Measurements from ENCODE around the gene NR1D1.

The NR1D1 gene

DNA sequence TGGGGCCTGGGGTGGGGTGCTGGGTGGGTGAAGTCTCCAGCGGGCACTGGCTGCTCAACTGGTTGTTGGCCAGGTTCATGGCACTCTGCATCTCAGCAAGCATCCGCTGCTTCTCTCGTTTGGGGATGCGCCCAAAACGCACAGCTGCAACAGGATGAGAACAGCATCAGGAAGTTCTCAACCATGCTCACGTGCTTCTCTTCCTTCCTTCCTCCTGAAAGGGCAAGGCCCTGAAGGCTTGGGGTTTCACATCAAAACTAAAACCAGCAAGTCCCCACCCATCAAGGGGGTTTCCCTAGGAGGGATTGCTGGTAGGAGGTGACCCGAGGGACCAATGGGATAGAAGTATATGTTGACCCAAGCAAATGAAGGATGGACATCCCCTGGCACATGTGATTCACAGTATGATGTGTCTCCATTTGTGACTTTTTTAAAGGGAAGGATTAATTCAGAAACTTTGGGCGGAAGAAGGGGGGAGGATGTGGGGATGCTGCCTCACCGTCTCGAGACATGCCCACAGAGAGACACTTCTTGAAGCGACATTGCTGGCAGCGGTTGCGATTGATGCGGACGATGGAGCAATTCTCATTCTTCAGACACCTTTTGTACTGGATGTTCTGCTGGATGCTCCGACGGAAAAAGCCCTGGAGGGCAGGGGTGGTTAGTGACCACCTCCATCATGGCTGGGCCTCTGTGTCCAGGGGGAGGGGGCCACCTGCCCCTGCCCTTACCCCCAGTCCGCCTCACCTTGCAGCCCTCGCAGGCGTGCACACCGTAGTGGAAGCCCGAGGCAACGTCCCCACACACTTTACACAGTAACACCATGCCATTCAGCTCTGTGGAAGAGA lies 4.2 kb downstream of the NR1D1 start:
- peaks cover 24% of the 10 kb centered on the region; the same call in 1 of the 2 replicates for H3K36me3 ChIP-seq (ENCODE audit: insufficient read depth, low read length)
- H3K27me3 ChIP-seq (ENCODE audit: insufficient read depth, low read length), result no peaks in the 10 kb centered on the region
- no peaks in the 10 kb centered on the region for H3K79me2 ChIP-seq (ENCODE audit: insufficient read depth, low read length)
- H3K9ac ChIP-seq (ENCODE audit: low read length), result peak overlapping the region; percentile 32; the same call in 1 of the 2 replicates
- H3K9me2 ChIP-seq (ENCODE audit: low read depth, low read length), result no peaks in the 10 kb centered on the region
- H3K27ac ChIP-seq (ENCODE audit: low read depth, low read length, poor library complexity, severe bottlenecking), result peak overlapping the region; percentile 80
- no peak for TF ChIP-seq EZH2 (IDR thresholded peaks at IDR 0.05; ENCODE audit: borderline replicate concordance, low read length)
- H3F3A ChIP-seq (ENCODE audit: insufficient read depth, low read length), result no peaks in the 10 kb centered on the region
- H3K4me1 ChIP-seq (ENCODE audit: insufficient read depth, low read length, severe bottlenecking), result peaks cover 57% of the 10 kb centered on the region
- no peaks in the 10 kb centered on the region for H3K9me3 ChIP-seq (ENCODE audit: low read length)
- peak overlapping the region; percentile 55 for H3K4me2 ChIP-seq (ENCODE audit: low read length)
- H4K20me1 ChIP-seq (ENCODE audit: insufficient read depth, low read length), result no peaks in the 10 kb centered on the region
- H3K4me3 ChIP-seq (ENCODE audit: low read depth, low read length, poor library complexity, severe bottlenecking), result peak overlapping the region; percentile 35
- no peak overlapping the region for H2AFZ ChIP-seq (ENCODE audit: low read length)

DNA sequence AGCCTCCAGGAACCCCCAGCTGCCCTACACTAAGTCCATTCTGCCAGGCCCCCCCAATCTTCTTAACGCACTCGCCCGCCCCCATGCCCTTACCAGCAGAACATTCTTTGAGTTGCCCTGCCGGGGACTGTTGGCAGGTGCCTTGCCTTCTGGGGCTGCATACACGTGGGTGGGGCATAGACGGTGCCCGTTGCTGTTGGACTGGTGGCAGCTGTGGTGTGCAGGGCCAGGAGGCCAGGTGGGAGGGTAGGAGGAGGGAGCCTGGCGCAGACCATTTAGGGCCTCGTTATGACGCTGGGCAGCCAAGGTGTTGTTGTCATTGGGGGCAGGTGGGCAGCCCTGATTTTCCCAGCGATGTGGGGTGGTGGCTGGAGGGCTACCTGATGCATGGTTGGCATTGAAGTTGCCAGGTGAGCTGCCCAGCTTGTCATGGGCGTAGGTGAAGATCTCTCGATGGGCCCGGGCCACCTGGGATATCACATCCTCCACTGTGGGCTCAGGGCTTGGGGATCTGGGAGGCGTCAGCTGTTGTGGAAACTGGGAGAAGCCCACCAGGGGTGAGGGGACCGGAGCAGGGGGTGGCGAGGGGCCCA lies 4.9 kb downstream of the NR1D1 start:
- Histone ChIP-seq H3K9me3 (ENCODE audit: low read length) (no peaks in the 10 kb centered on the region), H3K4me2 (ENCODE audit: low read length) (no peak overlapping the region), H3K9me2 (ENCODE audit: low read depth, low read length) (no peaks in the 10 kb centered on the region), H3K4me1 (ENCODE audit: insufficient read depth, low read length, severe bottlenecking) (peaks cover 51% of the 10 kb centered on the region), H3F3A (ENCODE audit: insufficient read depth, low read length) (no peaks in the 10 kb centered on the region), H3K27me3 (ENCODE audit: insufficient read depth, low read length) (no peaks in the 10 kb centered on the region), H3K36me3 (ENCODE audit: insufficient read depth, low read length) (peaks cover 24% of the 10 kb centered on the region; the same call in 1 of the 2 replicates), H3K9ac (ENCODE audit: low read length) (no peak overlapping the region), H3K4me3 (ENCODE audit: low read depth, low read length, poor library complexity, severe bottlenecking) (no peak overlapping the region), H3K27ac (ENCODE audit: low read depth, low read length, poor library complexity, severe bottlenecking) (peak overlapping the region; percentile 80), H2AFZ (ENCODE audit: low read length) (no peak overlapping the region), H4K20me1 (ENCODE audit: insufficient read depth, low read length) (no peaks in the 10 kb centered on the region), H3K79me2 (ENCODE audit: insufficient read depth, low read length) (no peaks in the 10 kb centered on the region)
- TF ChIP-seq EZH2 (IDR thresholded peaks at IDR 0.05; ENCODE audit: borderline replicate concordance, low read length) (no peak), CTCF (IDR thresholded peaks at IDR 0.05; ENCODE audit: low read length) (no peak)

DNA sequence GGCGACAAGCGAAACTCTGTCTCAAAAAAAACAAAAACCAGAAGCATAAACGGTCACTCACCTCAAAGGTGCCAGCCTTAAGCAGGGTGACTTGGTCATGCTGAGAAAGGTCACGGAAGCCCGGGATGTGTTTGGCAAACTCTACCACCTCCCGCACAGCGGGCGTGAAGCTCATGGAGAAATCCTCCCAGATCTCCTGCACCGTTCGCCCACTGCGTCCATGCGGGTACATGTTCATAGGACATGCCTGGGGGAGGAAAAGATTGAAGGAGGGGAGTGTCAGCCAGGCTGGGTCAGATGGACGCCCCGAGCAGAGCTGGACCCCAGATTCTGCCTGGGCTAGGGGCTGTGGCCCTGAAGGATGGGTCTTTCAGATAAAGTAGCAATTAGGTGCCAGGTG lies 5.5 kb downstream of the NR1D1 start:
- Histone ChIP-seq H4K20me1 (ENCODE audit: insufficient read depth, low read length) (no peaks in the 10 kb centered on the region), H3K9ac (ENCODE audit: low read length) (no peak overlapping the region), H3K9me3 (ENCODE audit: low read length) (no peaks in the 10 kb centered on the region), H3K27me3 (ENCODE audit: insufficient read depth, low read length) (no peaks in the 10 kb centered on the region), H3K36me3 (ENCODE audit: insufficient read depth, low read length) (peaks cover 24% of the 10 kb centered on the region; the same call in 1 of the 2 replicates), H3K79me2 (ENCODE audit: insufficient read depth, low read length) (no peaks in the 10 kb centered on the region), H2AFZ (ENCODE audit: low read length) (no peak overlapping the region), H3F3A (ENCODE audit: insufficient read depth, low read length) (no peaks in the 10 kb centered on the region), H3K27ac (ENCODE audit: low read depth, low read length, poor library complexity, severe bottlenecking) (no peak overlapping the region), H3K9me2 (ENCODE audit: low read depth, low read length) (no peaks in the 10 kb centered on the region), H3K4me2 (ENCODE audit: low read length) (no peak overlapping the region), H3K4me3 (ENCODE audit: low read depth, low read length, poor library complexity, severe bottlenecking) (no peak overlapping the region), H3K4me1 (ENCODE audit: insufficient read depth, low read length, severe bottlenecking) (peaks cover 45% of the 10 kb centered on the region)
- TF ChIP-seq EZH2 (IDR thresholded peaks at IDR 0.05; ENCODE audit: borderline replicate concordance, low read length) (no peak), CTCF (IDR thresholded peaks at IDR 0.05; ENCODE audit: low read length) (no peak)

Data from OCI-LY1 (cell line).